HG02870 (cell line): ENCODE results near the gene TADA2B.

Source experiments
- ATAC-seq: cut with Tn5 transposase; IDR thresholded peaks from one replicate; pipeline ENCODE4 v1.9.1; 2021; ENCODE audit warnings: mild to moderate bottlenecking, moderate library complexity; ENCODE audit not compliant: unreplicated experiment

Gene TADA2B

GRCh38 chr4:7017446-7018048, 25.6 kb upstream of the TADA2B start:
- no peak for ATAC-seq

- no peak for ATAC-seq
Observed at GRCh38 chr4:7018281-7018680, 24.9 kb upstream of the TADA2B start.

- no peak for ATAC-seq
Observed at GRCh38 chr4:7019367-7019766, 23.8 kb upstream of the TADA2B start.

GRCh38 chr4:7020290-7020689, 22.9 kb upstream of the TADA2B start:
- no peak for ATAC-seq

- ATAC-seq: no peak
Observed at GRCh38 chr4:7020856-7021255, 22.3 kb upstream of the TADA2B start.

GRCh38 chr4:7021355-7021754, 21.8 kb upstream of the TADA2B start:
- ATAC-seq: no peak

GRCh38 chr4:7021930-7022664, 21.1 kb upstream of the TADA2B start:
- no peak for ATAC-seq

- ATAC-seq: no peak
Observed at GRCh38 chr4:7023486-7023885, 19.7 kb upstream of the TADA2B start.

GRCh38 chr4:7023901-7024300, 19.3 kb upstream of the TADA2B start:
- no peak for ATAC-seq

- ATAC-seq: no peak
Observed at GRCh38 chr4:7024336-7024890, 18.8 kb upstream of the TADA2B start.

GRCh38 chr4:7025040-7025602, 18.1 kb upstream of the TADA2B start:
- ATAC-seq: no peak

- no peak for ATAC-seq
Observed at GRCh38 chr4:7026107-7026506, 17.1 kb upstream of the TADA2B start.

- no peak for ATAC-seq
Observed at GRCh38 chr4:7027284-7027683, 15.9 kb upstream of the TADA2B start.

GRCh38 chr4:7027913-7028312, 15.3 kb upstream of the TADA2B start:
- ATAC-seq: no peak

GRCh38 chr4:7029212-7029611, 14.0 kb upstream of the TADA2B start:
- ATAC-seq: no peak

- ATAC-seq: no peak
Observed at GRCh38 chr4:7029921-7030320, 13.3 kb upstream of the TADA2B start.

GRCh38 chr4:7030856-7031255, 12.3 kb upstream of the TADA2B start:
- ATAC-seq: no peak

GRCh38 chr4:7031558-7032449, 11.4 kb upstream of the TADA2B start:
- ATAC-seq: no peak

- ATAC-seq: no peak
Observed at GRCh38 chr4:7032596-7032995, 10.6 kb upstream of the TADA2B start.

- ATAC-seq: no peak
Observed at GRCh38 chr4:7034262-7035081, 8.7 kb upstream of the TADA2B start.
